Hepatocyte (in vitro differentiated cells): Measurements from ENCODE around the gene COG4.

Source experiments
- CTCF ChIP-seq: fragments of 200-600 bp; sonication (generic); IDR thresholded peaks from 2 replicates; pipeline ENCODE4 v1.5.1; 2016; ENCODE audit warnings: antibody characterized with exemption, mild to moderate bottlenecking; ENCODE audit not compliant: poor library complexity
- EZH2 ChIP-seq: fragments of 200-600 bp; sonication (generic); IDR thresholded peaks from 2 replicates; pipeline ENCODE4 v1.6.1; 2016; ENCODE audit warnings: antibody characterized with exemption, mild to moderate bottlenecking, borderline replicate concordance
- EZH2phosphoT487 ChIP-seq: fragments of 200-600 bp; sonication (generic); IDR thresholded peaks from one replicate; pipeline ENCODE4 v1.6.1; 2018; ENCODE audit warnings: antibody characterized with exemption, mild to moderate bottlenecking, low read depth, moderate library complexity; ENCODE audit not compliant: unreplicated experiment, severe bottlenecking

GRCh38 chr16:70465999-70466804, 57.2 kb downstream of the COG4 start:
- TF ChIP-seq CTCF (no peak), EZH2 (no peak), EZH2phosphoT487 (no peak)
